HG03571 (cell line): ENCODE results near the gene KDM2A.

Experiments
- ATAC-seq: cut with Tn5 transposase; IDR thresholded peaks from one replicate; pipeline ENCODE4 v1.9.1; 2021; ENCODE audit not compliant: unreplicated experiment

The KDM2A gene

DNA sequence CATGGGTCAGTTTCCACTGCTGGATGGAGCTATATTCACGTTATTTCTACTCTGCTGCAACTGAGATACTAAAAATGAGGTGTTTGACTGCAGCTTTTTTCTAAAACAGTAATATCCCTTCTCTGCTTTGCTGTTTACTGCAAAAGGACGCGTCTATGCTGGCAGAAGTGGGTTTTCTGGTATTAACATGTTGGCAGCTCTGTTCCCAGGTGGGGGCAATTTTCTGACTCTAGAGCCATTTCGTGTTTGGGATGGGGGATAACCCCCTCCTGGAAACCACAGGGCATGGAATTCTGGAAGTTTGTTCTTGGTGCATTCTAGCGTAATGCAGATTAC is 152.1 kb downstream of the KDM2A start:
- no peak for ATAC-seq

DNA sequence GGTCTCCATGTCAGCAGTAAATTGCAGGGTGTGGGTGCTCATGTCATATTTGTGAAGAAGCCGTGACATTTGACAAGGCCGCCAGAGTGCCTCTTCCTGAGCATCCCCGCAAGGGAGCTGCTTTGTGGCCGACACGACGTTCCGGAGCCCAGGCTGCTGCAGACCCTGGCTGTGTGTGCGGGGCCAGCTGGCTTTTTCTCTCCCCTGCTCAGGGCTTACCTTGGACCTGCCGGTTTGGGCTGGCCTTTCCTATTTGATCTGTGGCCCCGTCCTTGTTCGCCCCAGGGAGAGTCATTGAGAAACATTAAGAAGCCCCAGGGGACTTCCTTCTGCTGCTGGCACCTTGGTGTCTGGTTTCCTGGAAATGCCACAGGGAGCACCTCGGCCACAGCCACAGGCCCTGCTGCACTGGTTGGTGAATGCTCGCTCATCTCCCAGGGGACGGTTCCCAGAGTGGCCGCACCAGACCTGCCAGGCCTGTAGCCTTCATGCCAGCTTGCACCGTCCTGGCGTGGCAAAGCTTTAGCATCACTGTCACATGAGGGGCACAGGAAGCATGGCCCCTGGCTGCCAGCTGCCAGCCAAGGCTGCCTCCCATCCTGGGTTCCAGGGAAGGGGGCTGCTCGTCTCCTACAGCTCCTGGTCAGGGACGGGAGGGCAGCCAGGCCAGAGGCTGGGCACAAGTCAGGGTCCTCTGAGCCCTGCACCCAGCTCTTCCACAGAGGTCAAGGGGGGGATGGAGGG is 152.7 kb downstream of the KDM2A start:
- ATAC-seq: no peak

DNA sequence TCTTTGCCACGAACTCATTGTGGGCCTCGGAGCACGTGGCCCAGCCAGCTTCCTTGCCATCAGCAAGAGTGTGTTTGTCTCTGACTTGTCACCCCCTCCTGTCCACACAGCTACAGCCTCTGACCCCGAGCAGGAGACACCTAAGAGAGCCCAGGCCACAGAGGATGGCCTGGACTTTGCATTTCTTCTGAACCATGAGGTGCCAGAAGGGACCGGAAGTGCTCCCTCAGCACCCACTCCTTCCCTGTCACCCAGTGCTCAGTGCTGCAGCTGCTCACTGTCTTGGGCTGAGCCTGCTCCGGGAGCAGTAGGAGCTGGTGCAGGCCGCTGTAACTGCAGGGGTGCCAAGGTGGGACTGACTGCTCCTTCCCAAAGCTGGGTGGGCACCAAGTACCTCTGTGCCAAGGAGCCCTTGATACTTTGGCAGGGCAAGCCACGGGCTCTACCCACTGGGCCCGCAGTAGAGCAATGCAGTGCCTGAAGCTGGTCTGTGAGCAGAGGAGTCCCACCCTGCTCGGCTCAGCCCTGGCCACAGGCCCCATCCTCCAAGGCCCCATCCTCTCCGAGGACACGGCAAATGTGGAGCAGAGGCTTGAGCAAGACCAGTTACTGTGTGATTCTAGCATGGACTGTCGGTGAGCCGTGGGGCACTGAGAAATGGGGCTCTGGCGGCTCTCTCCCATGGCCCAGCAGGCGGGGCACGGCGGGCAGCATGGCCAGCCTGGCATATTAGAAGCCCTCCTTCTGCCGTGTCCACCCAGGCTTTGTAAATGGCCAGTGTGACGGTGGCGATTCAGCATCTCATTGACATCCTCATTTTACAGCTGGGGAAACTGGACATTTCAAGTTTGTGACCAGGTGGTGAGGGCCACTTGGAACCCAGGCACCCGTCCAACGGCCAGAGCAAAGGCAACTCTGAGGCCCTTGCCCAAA is 153.5 kb downstream of the KDM2A start:
- no peak for ATAC-seq

DNA sequence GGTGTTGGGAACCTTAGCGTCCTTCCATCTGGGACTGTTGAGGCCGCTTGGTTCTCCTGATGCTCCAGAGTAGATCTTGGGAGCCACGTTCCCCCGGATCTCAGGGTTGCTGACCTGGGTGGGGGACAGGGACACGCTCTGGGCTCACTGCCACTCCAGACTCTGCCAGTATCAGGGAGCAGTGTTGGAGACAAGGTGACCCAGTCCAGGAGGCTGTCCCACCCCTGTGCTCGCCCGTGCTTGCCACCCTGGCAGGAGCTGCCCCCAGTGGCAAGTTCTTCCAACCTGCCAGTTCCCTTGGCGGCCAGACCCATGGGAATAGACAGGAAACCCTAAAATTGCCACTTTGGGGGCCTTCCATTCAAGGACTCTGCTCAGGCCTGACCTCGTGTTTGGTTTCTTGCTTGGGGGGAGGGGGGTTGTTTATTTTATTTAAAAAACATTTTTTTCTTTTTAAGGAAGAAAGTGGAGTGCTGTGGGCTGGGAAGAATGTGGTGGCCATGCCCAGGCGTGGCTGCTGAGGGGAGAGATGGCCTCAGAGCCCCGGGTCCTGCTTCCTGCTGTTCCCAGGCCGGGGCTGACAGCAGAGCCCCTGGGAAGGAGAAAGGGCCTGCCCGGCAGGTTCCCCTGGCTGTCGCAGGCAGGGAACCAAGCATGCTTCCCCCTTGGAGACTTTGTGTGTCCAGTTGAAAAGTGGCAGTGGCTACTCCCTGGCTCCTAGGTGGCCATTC is 154.4 kb downstream of the KDM2A start:
- ATAC-seq: no peak

DNA sequence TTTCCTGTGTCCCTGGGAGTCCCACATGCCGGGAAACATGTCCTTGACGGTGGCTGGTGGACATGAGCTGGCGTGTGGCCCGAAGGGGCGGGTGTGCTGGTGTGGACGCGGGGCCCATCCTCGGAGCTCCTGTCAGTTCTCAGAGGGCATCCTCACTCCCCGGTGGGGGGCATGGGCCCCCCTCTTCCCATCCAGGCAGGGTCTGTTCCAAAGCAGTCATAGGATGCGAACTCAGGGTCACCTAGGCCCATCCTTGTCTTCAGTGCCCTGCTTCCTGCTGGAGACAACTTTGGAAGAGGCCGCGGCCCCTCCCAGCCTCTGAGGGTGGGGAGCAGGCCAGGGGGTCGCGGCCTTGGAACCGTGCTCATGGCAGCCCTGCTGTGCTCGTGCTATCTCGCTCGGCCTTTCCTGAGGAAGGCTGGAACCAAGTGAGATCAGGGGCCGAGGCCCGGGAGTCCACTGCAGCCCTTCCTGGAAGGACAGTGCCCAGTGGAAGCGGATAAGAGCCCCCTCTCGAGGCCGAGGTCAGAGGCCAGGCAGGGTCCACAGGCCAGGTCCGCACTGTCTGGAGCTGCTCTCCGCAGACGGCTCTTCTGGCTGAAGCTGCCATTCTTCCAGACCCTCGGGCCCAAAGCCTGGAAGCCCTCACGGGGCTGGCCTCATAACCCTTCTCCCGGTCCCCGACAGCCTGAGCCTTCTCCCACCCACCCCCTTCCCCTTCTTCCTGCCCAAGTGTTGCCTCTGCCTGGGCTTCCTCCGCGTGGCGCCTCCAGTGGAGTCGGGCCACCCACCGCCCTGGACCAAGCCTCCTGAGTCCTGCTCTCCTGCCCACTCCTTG is 155.9 kb downstream of the KDM2A start:
- no peak for ATAC-seq

DNA sequence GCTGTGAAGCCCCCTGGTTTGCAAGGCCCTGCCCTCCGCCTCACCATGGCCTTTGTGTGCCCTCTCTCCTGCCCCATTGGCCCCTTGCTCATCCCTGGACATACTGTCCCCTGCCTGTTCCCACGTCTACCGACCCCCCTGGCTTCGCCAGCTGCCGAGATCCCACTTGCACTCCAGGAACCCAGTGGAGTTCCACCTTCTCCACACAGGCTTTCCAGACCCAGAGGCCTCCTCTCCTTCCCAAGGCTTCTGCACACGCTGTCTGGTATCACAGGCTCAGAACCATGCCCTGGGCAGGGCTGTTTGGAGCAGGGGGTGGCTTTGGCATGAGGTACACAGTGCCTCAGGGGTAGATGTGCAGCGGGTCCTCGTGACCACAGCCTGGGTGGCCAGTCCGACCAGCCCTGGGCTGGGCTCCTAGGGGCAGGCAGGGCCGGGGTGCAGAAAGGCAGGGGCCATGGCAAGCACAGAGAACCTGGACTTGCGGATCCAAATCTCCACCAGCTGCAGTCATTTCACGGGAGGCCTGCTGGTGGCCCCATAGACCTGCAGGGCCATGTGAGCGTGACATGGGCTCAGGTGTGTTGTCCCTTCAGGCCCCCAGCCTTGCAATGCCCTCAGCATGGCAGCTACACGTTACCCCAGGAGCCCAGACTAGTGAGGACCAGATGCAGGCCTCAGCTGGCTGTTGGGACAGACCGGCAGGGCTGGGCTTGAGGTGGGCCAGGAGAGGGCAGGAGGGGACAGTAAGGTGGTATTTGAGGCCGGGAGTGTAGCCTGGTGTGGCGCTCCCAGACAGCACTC is 156.7 kb downstream of the KDM2A start:
- no peak for ATAC-seq

DNA sequence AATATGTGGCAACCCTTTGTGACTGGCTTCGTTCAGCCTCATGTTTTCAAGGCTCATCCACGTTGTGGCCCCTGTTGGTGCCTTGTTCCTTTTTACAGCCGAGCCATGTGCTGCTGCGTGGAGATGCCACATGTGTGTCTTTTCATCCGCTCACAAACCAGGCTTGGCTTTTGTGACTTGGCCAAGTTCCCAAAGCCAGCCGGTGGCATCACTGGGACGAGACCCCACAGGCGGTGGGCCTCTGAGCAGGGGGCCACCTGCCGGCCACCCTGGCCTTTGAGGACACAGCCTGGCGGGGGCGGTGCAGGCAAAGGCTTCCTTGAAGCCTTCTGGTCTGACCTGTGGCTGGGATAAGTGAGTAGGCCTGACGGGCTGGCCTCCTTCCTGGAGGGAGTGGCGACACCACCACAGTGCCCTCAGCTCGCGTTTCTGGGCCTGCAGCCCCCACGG is 157.7 kb downstream of the KDM2A start:
- no peak for ATAC-seq

DNA sequence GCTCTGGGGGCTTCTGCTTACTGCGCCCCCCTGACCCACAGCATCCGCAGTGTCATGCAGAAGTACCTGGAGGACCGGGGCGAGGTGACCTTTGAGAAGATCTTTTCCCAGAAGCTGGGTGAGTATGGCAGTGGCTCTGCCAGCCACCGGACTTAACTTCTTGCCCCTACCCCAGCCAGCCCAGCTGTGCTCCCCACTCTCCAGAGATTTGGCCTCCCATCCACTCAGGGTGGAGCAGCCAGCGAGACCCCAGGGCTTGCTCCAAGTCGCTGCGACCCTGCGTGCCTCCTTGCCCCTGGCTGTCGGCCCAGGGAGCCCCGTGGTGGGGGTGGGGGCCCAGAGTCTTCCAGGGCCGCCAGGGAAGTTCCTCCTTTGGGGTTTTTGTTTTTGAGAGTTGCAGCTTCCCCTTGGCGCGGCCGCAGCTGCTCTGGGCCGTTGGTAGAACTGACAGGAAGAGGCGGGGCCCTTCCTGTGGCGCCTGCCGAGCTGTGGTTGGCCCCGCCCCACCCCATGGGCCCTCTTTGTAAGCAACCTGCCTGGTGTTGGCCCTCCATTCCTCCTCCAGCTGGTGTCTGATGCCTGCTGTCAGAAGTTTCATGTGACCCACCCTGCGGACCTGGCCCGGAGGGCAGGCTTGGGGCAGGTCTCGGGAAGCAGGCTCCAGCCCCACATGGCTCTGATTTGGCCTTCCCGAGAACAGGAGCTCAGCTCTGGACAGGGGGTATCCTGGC is 158.3 kb downstream of the KDM2A start:
- ATAC-seq: peak; percentile 69

DNA sequence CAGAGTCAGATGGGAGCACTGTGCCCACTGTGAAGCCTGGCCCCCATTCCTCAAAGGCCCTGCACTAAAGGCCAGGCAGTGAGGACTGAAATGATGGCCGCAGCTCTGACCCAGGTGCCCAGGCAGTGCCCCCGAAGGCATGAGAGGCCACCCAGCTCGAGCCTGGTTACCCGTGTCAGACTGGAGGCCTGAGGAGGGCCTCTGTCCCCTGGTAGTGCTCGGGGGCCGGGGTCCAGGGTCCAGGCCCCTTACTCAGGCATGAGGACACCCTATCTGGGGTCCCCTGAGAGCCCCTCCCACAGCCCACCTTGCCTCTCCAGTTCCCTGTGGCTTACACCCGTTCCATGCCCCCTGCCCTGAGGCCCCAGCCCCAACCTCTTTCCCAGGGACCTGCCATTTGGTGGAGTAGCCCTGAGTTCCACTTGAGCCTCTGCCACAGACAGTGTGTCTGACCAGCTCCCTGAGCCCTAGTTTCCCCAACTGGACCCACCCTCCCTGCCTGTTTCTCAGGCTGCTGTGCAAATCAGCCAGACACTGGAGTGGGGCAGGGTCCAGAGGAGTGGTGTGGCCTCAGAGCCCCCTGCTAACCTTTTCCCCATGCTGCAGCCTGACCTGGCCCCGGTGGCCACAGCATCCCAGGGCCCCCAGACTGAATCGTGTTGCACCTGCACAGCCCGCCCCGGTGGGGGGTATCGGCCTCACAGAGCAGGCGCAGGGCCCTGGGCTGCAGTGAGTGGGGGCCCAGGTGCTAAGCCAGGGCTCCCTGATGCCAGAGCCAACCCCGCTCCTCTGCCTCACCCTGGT is 159.3 kb downstream of the KDM2A start:
- no peak for ATAC-seq

DNA sequence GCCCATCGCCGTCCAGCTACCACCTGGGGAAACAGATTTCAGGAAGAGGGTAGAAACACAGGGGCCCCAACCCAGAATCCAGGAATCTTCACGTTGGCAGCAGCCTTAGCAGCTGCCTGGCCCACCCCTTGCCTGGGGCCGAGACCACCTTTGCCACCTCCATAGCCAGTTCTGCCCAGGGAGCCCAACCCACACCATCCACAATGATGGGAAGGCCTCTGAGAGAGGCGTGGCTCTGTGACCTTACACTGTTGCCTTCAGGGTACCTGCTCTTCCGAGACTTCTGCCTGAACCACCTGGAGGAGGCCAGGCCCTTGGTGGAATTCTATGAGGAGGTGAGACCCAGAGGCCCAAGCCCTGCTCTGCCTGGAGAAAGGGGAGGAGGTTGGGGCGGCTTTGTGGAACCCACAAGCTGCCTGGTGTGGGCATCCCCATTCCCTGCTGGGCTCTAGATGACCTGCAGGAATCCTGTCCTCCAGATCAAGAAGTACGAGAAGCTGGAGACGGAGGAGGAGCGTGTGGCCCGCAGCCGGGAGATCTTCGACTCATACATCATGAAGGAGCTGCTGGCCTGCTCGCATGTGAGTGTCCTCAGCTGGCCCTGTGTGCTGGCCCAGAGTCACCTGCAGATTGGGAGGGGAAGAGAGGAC is 160.0 kb downstream of the KDM2A start:
- no peak for ATAC-seq

DNA sequence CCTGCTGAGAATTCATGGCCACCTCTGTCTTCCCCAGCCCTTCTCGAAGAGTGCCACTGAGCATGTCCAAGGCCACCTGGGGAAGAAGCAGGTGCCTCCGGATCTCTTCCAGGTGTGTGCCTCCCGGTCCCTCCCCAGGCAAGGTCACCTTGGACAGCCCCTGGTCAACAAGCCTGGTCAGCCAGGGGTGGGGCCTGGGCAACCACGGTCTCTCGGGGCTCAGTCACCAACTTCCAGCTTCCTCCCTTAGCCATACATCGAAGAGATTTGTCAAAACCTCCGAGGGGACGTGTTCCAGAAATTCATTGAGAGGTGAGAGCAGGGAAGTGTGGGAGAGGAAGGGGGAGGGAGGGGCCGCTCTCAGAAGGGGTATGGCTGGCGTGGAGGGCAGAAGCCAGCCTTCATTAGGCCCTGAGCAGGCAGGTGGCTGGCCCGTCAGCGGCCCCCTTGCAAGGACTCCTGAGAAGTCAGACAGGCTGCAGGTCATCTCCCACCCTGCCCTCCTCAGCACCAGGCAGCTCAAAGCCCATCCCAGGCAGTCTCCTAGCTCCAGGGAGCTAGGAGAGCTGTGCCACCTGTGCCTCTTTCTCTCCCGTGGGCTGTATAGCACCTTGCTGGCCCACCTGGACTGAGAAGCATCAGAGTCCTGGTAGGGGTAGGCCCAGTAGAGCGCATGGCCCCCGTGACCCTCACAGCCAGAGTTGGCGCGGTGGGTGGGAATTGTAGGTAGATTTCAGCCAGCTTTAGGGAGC is 160.7 kb downstream of the KDM2A start:
- no peak for ATAC-seq

DNA sequence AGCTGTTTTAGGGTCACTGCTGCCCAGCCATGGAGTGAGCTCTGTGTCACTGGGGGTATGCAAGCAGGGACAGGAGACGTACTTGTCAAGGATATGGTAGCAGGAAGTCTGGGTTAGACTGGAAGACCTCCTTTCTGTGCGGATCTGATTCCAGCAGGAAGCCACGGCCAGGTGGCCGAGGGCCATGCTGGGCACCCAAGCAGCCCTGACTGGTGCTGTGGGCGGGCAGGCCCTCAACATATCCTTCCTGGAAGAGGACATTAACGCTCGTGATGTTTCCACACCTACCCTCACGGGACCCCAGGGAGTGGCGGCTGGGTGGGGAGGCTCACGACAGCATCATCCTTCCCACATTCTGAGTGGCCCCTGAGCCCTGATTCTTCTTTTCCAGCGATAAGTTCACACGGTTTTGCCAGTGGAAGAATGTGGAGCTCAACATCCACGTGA is 161.3 kb downstream of the KDM2A start:
- no peak for ATAC-seq

DNA sequence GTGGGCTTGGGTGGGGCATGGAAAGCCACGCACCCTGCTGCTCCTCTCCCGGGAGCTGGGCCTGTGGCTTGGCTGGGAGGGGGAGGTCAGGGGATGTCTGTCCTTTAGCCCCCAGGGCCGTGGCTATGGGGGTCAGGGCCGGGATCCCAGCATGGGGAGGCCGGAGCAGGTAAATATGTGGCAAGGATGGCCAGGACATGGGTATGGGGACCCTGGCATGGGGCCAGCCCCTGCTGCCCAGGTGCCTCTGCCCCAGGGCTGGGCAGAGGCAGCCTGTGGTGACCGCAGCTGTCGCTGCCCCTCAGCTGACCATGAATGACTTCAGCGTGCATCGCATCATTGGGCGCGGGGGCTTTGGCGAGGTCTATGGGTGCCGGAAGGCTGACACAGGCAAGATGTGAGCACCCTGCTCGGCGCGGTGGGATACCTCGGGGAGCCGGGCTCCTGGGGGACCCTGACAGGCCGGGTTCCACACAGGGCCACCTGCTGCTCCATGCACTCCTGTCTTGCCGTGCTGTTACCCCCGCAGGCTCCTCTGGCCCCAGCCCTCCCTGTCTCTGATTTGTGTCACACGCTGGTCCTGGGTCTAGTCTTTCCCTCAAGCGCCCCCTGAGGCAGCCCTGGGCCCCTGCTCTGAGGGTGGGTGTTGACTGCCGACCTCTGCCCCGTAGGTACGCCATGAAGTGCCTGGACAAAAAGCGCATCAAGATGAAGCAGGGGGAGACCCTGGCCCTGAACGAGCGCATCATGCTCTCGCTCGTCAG is 161.9 kb downstream of the KDM2A start:
- no peak for ATAC-seq

DNA sequence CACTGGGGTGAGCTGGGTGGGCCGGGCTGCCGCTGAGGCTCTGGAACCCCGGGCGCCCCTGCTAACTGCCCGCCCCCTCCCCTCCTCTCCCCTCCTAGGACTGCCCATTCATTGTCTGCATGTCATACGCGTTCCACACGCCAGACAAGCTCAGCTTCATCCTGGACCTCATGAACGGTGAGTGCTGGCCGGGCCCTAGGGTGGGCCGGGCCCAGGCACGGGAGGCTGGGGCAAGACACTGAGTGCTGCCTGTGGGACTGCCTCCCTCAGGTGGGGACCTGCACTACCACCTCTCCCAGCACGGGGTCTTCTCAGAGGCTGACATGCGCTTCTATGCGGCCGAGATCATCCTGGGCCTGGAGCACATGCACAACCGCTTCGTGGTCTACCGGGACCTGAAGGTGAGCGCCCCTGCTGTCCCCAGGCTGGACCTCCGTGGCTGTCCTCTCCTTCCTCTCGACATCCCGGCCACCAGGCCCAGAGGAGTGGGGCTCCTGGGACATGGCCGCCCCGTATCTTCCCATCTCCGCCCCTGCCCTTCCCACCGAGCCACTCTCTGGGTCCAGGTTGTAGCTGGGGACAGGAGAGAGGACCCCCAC is 162.6 kb downstream of the KDM2A start:
- ATAC-seq: no peak

DNA sequence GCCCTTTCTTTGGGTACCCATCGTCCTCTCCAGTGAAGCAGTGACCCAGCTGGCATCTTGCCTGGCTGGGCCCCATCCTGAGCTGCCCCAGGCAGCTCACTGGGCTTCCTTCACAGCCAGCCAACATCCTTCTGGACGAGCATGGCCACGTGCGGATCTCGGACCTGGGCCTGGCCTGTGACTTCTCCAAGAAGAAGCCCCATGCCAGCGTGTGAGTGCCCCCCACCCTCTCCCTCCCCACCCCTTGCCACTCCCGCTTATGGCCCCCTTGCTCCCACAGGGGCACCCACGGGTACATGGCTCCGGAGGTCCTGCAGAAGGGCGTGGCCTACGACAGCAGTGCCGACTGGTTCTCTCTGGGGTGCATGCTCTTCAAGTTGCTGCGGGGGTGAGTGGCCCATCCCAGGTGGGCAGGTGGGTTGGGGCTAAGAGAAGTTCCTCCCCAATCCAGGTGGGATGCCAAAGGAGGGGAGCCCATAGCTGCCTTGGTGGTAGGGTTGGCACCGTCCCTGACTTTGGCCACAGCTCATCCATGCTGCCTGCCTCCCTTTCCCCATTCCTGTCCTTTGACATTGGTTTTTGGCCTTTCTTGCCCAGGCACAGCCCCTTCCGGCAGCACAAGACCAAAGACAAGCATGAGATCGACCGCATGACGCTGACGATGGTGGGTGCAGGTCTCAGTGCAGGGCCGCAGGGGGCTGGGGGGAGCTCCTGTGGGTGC is 163.3 kb downstream of the KDM2A start:
- ATAC-seq: no peak
